Testis (tissue), 3 donors: ENCODE results near the gene VPS52. TPM values are rescaled to one million over a fixed set of nuclear protein-coding genes. Genes with fewer than 3 reads are reported as not detected.
A peak's percentile ranks its signal among the peaks of the same experiment; 100 is the strongest.

Experiments used
- DNase-seq: peaks from one replicate; pipeline ENCODE4 v3.0.0-alpha.2; 2019
- H3K27ac ChIP-seq, 2 donors: fragments of 200-600 bp; sonication (generic); one replicate each; pipeline ENCODE4 v1.5.1; 2019
- H3K27me3 ChIP-seq: fragments of 200-600 bp; sonication (generic); one replicate; pipeline ENCODE4 v1.5.1; 2019
- H3K36me3 ChIP-seq: fragments of 200-600 bp; sonication (generic); one replicate; pipeline ENCODE4 v1.5.1; 2017; ENCODE audit warnings: low read depth; ENCODE audit errors: missing control alignments
- H3K4me1 ChIP-seq: fragments of 200-600 bp; sonication (generic); one replicate; pipeline ENCODE4 v1.5.1; 2019
- H3K4me3 ChIP-seq, 2 donors: fragments of 200-600 bp; sonication (generic); one replicate each; pipeline ENCODE4 v1.5.1; 2017 to 2019
- H3K9me3 ChIP-seq: fragments of 200-600 bp; sonication (generic); one replicate; pipeline ENCODE4 v1.5.1; 2017
- POLR2A ChIP-seq: fragments of 450-650 bp; IDR thresholded peaks from one replicate; pipeline ENCODE4 v1.6.1; 2017; ENCODE audit warnings: antibody characterized with exemption, mild to moderate bottlenecking, moderate library complexity
- WGBS, 2 donors: methylation state at CpG; one replicate each; pipeline ENCODE4 v1.1.5; 2018; 5-methylcytosine and 5-hydroxymethylcytosine counted together
- intact Hi-C: fragments of 100-400 bp; cut with DNase I; formaldehyde crosslinking; loops from one replicate; pipeline ENCODE4 v1.15.1; 2023; ENCODE audit warnings: low total_unique reads
- polyA plus RNA-seq: library from polyadenylated mRNA; stranded (reverse); fragments of 350-450 nt; fragmentation: Illumina TruSeq; extraction: RNeasy Lipid Tissue Mini Kit (QIAGEN cat#74804); gene quantifications from one replicate; pipeline ENCODE4 v1.2.3, GENCODE V29; 2014; ENCODE audit warnings: low read depth, low replicate concordance; ENCODE audit not compliant: insufficient read depth
- total RNA-seq, 2 donors: library from RNA; depleted of rRNA; stranded (reverse); fragments of >200 nt; gene quantifications; one replicate each; pipeline ENCODE4 v1.2.3, GENCODE V29; 2016
- TF ChIP-seq, protein P1 (sequence below), 3 experiments: fragments of 450-650 bp in 2 of 3; fragments of 200-600 bp in 1 of 3; sonication (generic) in 1 of 3; IDR thresholded peaks; one replicate each; pipeline ENCODE4 v1.5.1; 2016 to 2019; ENCODE audit warnings: antibody characterized with exemption in 3 of 3, mild to moderate bottlenecking in 2 of 3, moderate library complexity in 1 of 3

Gene VPS52
- total and polyA plus RNA-seq, 3 donors from 2014 or later = 71.0 to 87.1 (median 85.0) TPM

DNA sequence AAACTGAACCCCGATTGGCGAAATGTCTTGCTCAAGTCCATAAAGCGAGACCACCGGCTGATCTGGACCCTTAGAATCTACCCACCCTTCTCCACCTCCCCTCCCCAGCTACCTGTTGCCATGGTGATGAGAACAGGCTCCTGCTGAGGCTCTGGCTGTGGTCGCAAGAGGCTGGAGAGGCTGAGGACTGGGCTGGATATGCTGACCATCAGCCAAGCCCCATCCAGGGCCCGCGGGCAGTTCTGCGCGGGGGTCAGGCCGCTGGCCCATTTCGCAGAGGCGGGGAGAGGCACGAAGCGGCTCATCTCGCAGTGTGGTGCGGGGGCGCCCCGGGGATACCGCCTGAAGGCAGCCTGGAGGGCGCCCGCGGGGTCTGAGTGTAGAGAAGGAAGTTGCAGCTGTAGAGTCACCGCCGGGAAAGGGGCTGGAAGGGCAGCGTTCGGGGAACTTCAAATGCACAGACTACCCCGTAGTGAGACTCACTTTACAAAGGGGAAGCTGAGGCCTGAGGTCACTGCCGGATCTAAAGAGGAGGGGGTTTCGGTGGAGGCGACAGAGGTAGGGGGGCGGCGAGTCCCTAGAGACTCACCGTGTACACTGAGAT lies 41.5 kb upstream of the VPS52 start:
- Histone ChIP-seq H3K27me3 (no peaks in the 10 kb centered on the region), H3K4me3 (peak overlapping the region; percentile 78 to 87), H3K27ac (peak overlapping the region; percentile 94 to 97), H3K4me1 (peaks cover 28% of the 10 kb centered on the region), H3K36me3 (no peaks in the 10 kb centered on the region), H3K9me3 (no peaks in the 10 kb centered on the region)
- peak; percentile 29 for DNase-seq
- no peak for TF ChIP-seq POLR2A
- TF ChIP-seq, protein P1, sequence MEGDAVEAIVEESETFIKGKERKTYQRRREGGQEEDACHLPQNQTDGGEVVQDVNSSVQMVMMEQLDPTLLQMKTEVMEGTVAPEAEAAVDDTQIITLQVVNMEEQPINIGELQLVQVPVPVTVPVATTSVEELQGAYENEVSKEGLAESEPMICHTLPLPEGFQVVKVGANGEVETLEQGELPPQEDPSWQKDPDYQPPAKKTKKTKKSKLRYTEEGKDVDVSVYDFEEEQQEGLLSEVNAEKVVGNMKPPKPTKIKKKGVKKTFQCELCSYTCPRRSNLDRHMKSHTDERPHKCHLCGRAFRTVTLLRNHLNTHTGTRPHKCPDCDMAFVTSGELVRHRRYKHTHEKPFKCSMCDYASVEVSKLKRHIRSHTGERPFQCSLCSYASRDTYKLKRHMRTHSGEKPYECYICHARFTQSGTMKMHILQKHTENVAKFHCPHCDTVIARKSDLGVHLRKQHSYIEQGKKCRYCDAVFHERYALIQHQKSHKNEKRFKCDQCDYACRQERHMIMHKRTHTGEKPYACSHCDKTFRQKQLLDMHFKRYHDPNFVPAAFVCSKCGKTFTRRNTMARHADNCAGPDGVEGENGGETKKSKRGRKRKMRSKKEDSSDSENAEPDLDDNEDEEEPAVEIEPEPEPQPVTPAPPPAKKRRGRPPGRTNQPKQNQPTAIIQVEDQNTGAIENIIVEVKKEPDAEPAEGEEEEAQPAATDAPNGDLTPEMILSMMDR (IDR thresholded peaks at IDR 0.05) = no peak
- 1 to 2% methylated on average over 15 to 33 of the region's 33 CpGs for WGBS, 2 donors
- intact Hi-C loops = loop anchor here (10.0 kb wide), 2 partner anchors 102 to 108 kb away; partner anchors contain the start of genes CUTA, HSD17B8, PHF1 and RING1

DNA sequence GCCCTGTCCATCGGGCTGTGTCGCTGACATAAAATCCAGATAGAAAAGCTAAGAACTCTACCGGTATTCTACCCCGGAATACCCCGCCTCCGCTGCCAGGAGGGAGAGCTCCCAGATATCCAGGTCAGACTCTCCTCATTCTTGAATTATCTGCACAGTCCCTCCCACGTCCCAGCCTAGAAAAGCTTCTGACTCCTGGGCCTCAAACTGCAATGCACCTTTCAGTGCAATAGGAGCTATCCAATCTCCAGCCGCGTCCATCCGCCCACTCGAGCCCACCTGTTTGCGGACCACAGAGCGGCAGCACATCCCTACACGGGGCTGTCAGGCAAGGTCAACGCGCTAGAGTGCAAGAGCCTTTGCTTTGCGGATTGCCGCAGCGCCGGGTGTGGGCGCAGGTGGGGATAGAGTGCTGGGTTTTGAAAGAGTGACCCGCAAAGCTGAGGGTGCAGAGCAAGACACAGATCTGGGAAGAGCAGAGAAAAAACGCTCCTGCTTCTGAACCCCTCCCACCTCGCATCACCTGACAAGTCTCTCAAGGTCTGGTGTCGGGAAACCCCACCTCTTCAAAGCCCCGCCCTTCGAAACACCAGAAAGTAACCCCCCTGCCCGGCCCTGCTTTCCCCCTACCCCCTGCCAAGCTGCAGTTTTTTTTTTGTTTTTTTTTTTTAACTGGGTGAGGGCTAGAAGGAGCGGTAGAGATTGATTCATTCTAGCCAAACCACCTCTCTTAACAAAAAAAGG lies 40.9 kb upstream of the VPS52 start:
- H3K27me3 ChIP-seq = no peaks in the 10 kb centered on the region
- DNase-seq = peak; percentile 95
- H3K27ac ChIP-seq = peak overlapping the region; percentile 94 to 97
- H3K4me1 ChIP-seq = peaks cover 27% of the 10 kb centered on the region
- no peaks in the 10 kb centered on the region for H3K9me3 ChIP-seq
- TF ChIP-seq, protein P1 (IDR thresholded peaks at IDR 0.05) = no peak
- TF ChIP-seq POLR2A = no peak
- peak overlapping the region; percentile 78 to 87 for H3K4me3 ChIP-seq
- no peaks in the 10 kb centered on the region for H3K36me3 ChIP-seq
- intact Hi-C loops = loop anchor here (10.0 kb wide), 2 partner anchors 102 to 108 kb away; partner anchors contain the start of genes CUTA, HSD17B8, PHF1 and RING1
- WGBS, 2 donors = 1 to 5% methylated on average over 27 to 29 of the region's 29 CpGs

DNA sequence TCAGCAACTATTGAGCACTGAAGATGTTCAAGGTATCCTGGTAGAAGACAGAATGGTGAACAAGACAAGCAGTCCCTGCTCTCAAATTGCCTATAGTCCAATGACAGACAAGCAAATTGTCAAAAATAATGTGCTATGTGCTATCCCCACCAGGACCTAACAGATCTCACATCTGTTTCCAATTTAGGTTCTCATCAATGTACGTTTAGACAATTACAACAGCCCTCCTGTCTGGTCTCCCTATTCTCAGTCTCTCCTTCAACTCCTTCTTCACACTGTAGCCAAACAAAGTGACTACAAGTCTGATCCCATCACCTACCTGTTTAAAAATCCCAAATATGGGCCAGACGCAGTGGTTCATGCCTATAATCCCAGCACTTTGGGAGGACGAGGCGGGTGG lies 34.7 kb upstream of the VPS52 start:
- TF ChIP-seq, protein P1 (IDR thresholded peaks at IDR 0.05) = no peak
- no peak for TF ChIP-seq POLR2A
- H3K9me3 ChIP-seq = no peaks in the 10 kb centered on the region
- H3K27ac ChIP-seq = no peak overlapping the region
- peaks cover 5% of the 10 kb centered on the region for H3K4me1 ChIP-seq
- DNase-seq = no peak
- no peak overlapping the region for H3K4me3 ChIP-seq
- intact Hi-C loops = no loop called here
- WGBS, 2 donors = 79 to 85% methylated on average over 3 to 4 of the region's 4 CpGs
- H3K36me3 ChIP-seq = no peaks in the 10 kb centered on the region
- H3K27me3 ChIP-seq = no peaks in the 10 kb centered on the region

DNA sequence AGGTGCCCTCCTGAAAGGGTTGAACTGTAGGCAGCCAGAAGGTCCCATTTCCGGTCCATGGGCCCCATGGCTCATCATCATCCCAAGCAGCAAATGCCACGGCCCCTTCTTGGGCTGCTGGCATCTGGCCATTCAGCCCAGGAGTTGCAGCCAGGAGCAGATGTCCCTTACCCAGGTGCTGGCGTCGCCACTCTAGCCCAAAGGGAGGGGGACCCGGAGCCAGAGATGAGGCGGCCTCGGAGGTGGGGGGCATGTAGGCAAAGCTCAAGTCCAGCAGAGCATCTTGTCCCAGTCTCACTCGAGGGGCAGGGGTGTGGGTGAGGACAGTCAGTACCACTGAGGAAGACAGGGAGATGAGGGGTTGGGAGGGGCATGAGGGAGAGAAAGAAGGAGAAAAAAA lies 33.4 kb upstream of the VPS52 start:
- Histone ChIP-seq H3K9me3 (no peaks in the 10 kb centered on the region), H3K27ac (no peak overlapping the region), H3K36me3 (no peaks in the 10 kb centered on the region), H3K4me3 (no peak overlapping the region), H3K4me1 (peaks cover 5% of the 10 kb centered on the region), H3K27me3 (no peaks in the 10 kb centered on the region)
- TF ChIP-seq, protein P1 (IDR thresholded peaks at IDR 0.05) = no peak
- TF ChIP-seq POLR2A = no peak
- 80 to 82% methylated on average over 8 of the region's 8 CpGs for WGBS, 2 donors
- no peak for DNase-seq
- intact Hi-C loops = no loop called here
